Stimulated activated CD8-positive, alpha-beta memory T cell treated with anti-CD3 and anti-CD28 coated beads, Interleukin-12 subunit alpha, Interleukin-12 subunit beta, amount 100 ng/mL, for 1 hour (primary cell): ENCODE data around the gene EPHA6.
"Not testable (repeated sequence)": the region's sequence is repeated elsewhere in the genome, so short reads cannot be mapped to it uniquely, and the experiment has no call there.

Source experiments
- DNase-seq: peaks from one replicate; pipeline ENCODE4 v3.0.0-alpha.2; 2020; ENCODE audit warnings: low read depth

Gene EPHA6

GRCh38 chr3:96915445-96915844 is 101.1 kb downstream of the EPHA6 start:
- DNase-seq = no peak

- DNase-seq = no peak
Measured at GRCh38 chr3:96931119-96931862, 116.9 kb downstream of the EPHA6 start.

GRCh38 chr3:96942131-96942530 is 127.7 kb downstream of the EPHA6 start:
- DNase-seq = not testable (repeated sequence)

GRCh38 chr3:96958856-96959255 is 144.5 kb downstream of the EPHA6 start:
- DNase-seq = no peak

GRCh38 chr3:96959474-96959873 is 145.1 kb downstream of the EPHA6 start:
- no peak for DNase-seq

GRCh38 chr3:96959901-96960641 is 145.7 kb downstream of the EPHA6 start:
- DNase-seq = no peak

GRCh38 chr3:96960661-96961330 is 146.4 kb downstream of the EPHA6 start:
- no peak for DNase-seq

- no peak for DNase-seq
Measured at GRCh38 chr3:96961576-96961975, 147.2 kb downstream of the EPHA6 start.

GRCh38 chr3:96966181-96966929 is 152.0 kb downstream of the EPHA6 start:
- no peak for DNase-seq

- no peak for DNase-seq
Measured at GRCh38 chr3:96970211-96970610, 155.8 kb downstream of the EPHA6 start.

GRCh38 chr3:96977671-96978070 is 163.3 kb downstream of the EPHA6 start:
- DNase-seq = no peak

- DNase-seq = not testable (repeated sequence)
Measured at GRCh38 chr3:96983716-96984115, 169.3 kb downstream of the EPHA6 start.

- DNase-seq = no peak
Measured at GRCh38 chr3:96986241-96986640, 171.8 kb downstream of the EPHA6 start.

GRCh38 chr3:96991231-96991630 is 176.8 kb downstream of the EPHA6 start:
- DNase-seq = no peak

GRCh38 chr3:96991800-96992365 is 177.5 kb downstream of the EPHA6 start:
- DNase-seq = no peak

GRCh38 chr3:96994988-96995387 is 180.6 kb downstream of the EPHA6 start:
- DNase-seq = no peak

GRCh38 chr3:96996009-96996408 is 181.6 kb downstream of the EPHA6 start:
- no peak for DNase-seq

- no peak for DNase-seq
Measured at GRCh38 chr3:97001611-97002010, 187.2 kb downstream of the EPHA6 start.

GRCh38 chr3:97009427-97010019 is 195.1 kb downstream of the EPHA6 start:
- no peak for DNase-seq

GRCh38 chr3:97010881-97011657 is 196.7 kb downstream of the EPHA6 start:
- DNase-seq = no peak

GRCh38 chr3:97021778-97022177 is 207.4 kb downstream of the EPHA6 start:
- no peak for DNase-seq
